ENCODE results near the gene SALL3.

Gene SALL3

DNA sequence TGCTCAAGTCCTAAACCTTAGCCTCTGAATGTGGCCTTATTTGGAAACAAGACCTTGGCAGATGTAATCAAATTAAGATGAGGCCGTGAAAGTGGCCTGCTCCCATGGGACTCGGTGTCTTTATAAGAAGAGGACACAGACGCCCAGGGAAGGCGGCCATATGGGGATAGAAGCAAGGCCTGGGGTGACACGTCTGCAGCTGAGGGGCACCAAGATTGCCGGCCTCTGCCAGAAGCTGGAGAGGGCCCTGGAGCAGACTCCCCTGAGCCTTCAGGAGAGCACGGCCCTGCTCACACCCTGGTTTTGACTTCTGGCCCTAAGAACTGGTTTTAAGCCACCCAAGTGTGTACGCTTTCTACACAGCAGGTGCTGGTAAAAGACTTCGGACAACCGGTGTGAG lies 29.2 kb upstream of the SALL3 start (continued):
- TF ChIP-seq AEBP2 (tag by site-specific recombination; IDR thresholded peaks at IDR 0.05; ENCODE audit: borderline replicate concordance) (no peak), ZNF621 (tag by site-specific recombination; IDR thresholded peaks at IDR 0.05) (no peak), SP2 (tag by site-specific recombination; IDR thresholded peaks at IDR 0.05) (no peak), SCRT2 (tag by site-specific recombination; IDR thresholded peaks at IDR 0.05) (no peak), ZNF354C (tag by site-specific recombination; IDR thresholded peaks at IDR 0.05; ENCODE audit: borderline replicate concordance, low read depth) (no peak), ZNF530 (tag by site-specific recombination; IDR thresholded peaks at IDR 0.05; ENCODE audit: low read depth) (no peak), GLI2 (tag by site-specific recombination; IDR thresholded peaks at IDR 0.05; ENCODE audit: borderline replicate concordance, low read depth) (no peak), ZNF548 (tag by site-specific recombination; IDR thresholded peaks at IDR 0.05) (no peak), GLIS1 (tag by site-specific recombination; IDR thresholded peaks at IDR 0.05) (no peak)

GRCh38 chr18:78953566-78953965 lies 26.1 kb upstream of the SALL3 start:
- POLR2A ChIA-PET: no interaction called here
- CTCF ChIA-PET: no interaction called here
- Histone ChIP-seq H3K9me3 (ENCODE audit: control insufficient read depth, insufficient read depth, low read depth, low read length) (no peaks in the 10 kb centered on the region), H3K4me3 (ENCODE audit: low read depth, low read length) (no peak overlapping the region), H3K36me3 (ENCODE audit: control insufficient read depth in 2 of 2, insufficient read depth in 1 of 2, low read length in 2 of 2) (no peaks in the 10 kb centered on the region), H3K4me1 (ENCODE audit: control insufficient read depth, insufficient read depth, low read length) (no peaks in the 10 kb centered on the region), H3K27ac (ENCODE audit: extremely low read depth, low read depth, low read length) (no peak overlapping the region)
- no peak for TF ChIP-seq ZNF76 (tag by site-specific recombination; IDR thresholded peaks at IDR 0.05; ENCODE audit: borderline replicate concordance, low read depth)
- TF ChIP-seq YY2 (tag by site-specific recombination; IDR thresholded peaks at IDR 0.05): no peak
- TF ChIP-seq ZBTB8A (tag by site-specific recombination; IDR thresholded peaks at IDR 0.05): no peak
- TF ChIP-seq, protein P1, sequence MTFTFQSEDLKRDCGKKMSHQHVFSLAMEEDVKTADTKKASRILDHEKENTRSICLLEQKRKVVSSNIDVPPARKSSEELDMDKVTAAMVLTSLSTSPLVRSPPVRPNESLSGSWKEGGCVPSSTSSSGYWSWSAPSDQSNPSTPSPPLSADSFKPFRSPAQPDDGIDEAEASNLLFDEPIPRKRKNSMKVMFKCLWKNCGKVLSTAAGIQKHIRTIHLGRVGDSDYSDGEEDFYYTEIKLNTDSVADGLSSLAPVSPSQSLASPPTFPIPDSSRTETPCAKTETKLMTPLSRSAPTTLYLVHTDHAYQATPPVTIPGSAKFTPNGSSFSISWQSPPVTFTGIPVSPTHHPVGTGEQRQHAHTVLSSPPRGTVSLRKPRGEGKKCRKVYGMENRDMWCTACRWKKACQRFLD (tag by site-specific recombination; IDR thresholded peaks at IDR 0.05): no peak
- no peak for TF ChIP-seq TCF7L2 (IDR thresholded peaks at IDR 0.05; ENCODE audit: borderline replicate concordance, low read depth, low read length)

DNA sequence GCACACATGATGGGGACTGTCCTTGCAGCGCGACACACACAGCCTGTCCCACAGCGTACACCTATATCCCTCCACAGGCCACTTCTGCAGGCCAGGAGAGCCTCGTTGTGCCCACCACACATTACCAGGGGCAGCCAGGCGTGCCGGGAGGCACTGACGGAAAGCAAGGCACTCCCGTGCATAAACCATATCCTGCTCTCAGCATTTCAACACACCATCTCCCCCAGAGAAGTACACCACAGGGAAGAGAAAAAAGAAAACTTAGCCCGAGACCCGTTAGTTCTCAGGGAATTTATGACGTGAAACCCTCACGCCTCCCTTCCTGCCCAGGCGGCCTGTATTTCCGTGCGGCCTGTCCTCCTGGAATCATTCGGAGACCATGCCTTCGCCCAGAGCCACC lies 24.6 kb upstream of the SALL3 start:
- no peak overlapping the region for H3K27ac ChIP-seq (ENCODE audit: extremely low read depth, low read depth, low read length)
- H3K4me1 ChIP-seq (ENCODE audit: control insufficient read depth, insufficient read depth, low read length): no peaks in the 10 kb centered on the region
- POLR2A ChIA-PET: no interaction called here
- TF ChIP-seq ZNF26 (tag by site-specific recombination; IDR thresholded peaks at IDR 0.05): no peak
- no peak for TF ChIP-seq ZNF776 (tag by site-specific recombination; IDR thresholded peaks at IDR 0.05; ENCODE audit: borderline replicate concordance)
- TF ChIP-seq ZFP37 (tag by site-specific recombination; IDR thresholded peaks at IDR 0.05): no peak
- TF ChIP-seq ZNF48 (tag by site-specific recombination; IDR thresholded peaks at IDR 0.05): no peak
- TF ChIP-seq TCF7L2 (IDR thresholded peaks at IDR 0.05; ENCODE audit: borderline replicate concordance, low read depth, low read length): no peak
- no peak for TF ChIP-seq ZNF677 (tag by site-specific recombination; IDR thresholded peaks at IDR 0.05)
- TF ChIP-seq KLF7 (tag by site-specific recombination; IDR thresholded peaks at IDR 0.05; ENCODE audit: borderline replicate concordance): no peak
- TF ChIP-seq ZFP41 (tag by site-specific recombination; IDR thresholded peaks at IDR 0.05; ENCODE audit: borderline replicate concordance): no peak
- no peak for TF ChIP-seq ZNF2 (tag by site-specific recombination; IDR thresholded peaks at IDR 0.05)
- TF ChIP-seq ZNF791 (tag by site-specific recombination; IDR thresholded peaks at IDR 0.05): no peak
- no peak for TF ChIP-seq ZBTB17 (tag by site-specific recombination; IDR thresholded peaks at IDR 0.05)
- no peak for TF ChIP-seq ZNF626 (tag by site-specific recombination; IDR thresholded peaks at IDR 0.05)
- TF ChIP-seq ZSCAN5A (tag by site-specific recombination; IDR thresholded peaks at IDR 0.05): no peak
- no peak for TF ChIP-seq ZNF529 (tag by site-specific recombination; IDR thresholded peaks at IDR 0.05; ENCODE audit: insufficient replicate concordance)
- no peak for TF ChIP-seq ZNF350 (tag by site-specific recombination; IDR thresholded peaks at IDR 0.05)
- TF ChIP-seq ZNF175 (tag by site-specific recombination; IDR thresholded peaks at IDR 0.05): no peak
- TF ChIP-seq ZNF112 (tag by site-specific recombination; IDR thresholded peaks at IDR 0.05): no peak
- TF ChIP-seq ZNF514 (tag by site-specific recombination; IDR thresholded peaks at IDR 0.05): no peak
- no peaks in the 10 kb centered on the region for H3K9me3 ChIP-seq (ENCODE audit: control insufficient read depth, insufficient read depth, low read depth, low read length)
- no peaks in the 10 kb centered on the region for H3K36me3 ChIP-seq (ENCODE audit: control insufficient read depth in 2 of 2, insufficient read depth in 1 of 2, low read length in 2 of 2)
- CTCF ChIA-PET: no interaction called here
- H3K4me3 ChIP-seq (ENCODE audit: low read depth, low read length): no peak overlapping the region
